SH-SY5Y (cell line): ENCODE data around the gene OR1L6.

ENCODE experiments used
- GATA2 ChIP-seq: IDR thresholded peaks from 2 replicates; pipeline ENCODE4 v1.6.1; 2011; ENCODE audit warnings: mild to moderate bottlenecking, low read depth, low read length
- GATA3 ChIP-seq: IDR thresholded peaks from 2 replicates; pipeline ENCODE4 v1.6.1; 2011; ENCODE audit warnings: low read depth, mild to moderate bottlenecking, low read length, moderate library complexity

Gene OR1L6

GRCh38 chr9:122789256-122790046 lies 47.3 kb downstream of the OR1L6 start:
- TF ChIP-seq GATA2: no peak

GRCh38 chr9:122791872-122792669 lies 50.0 kb downstream of the OR1L6 start:
- no peak for TF ChIP-seq GATA2
- TF ChIP-seq GATA3: no peak

GRCh38 chr9:122797316-122798063 lies 55.4 kb downstream of the OR1L6 start:
- no peak for TF ChIP-seq GATA2
- TF ChIP-seq GATA3: no peak
